ENCODE measurements around the gene B4GALT2. TPM values are rescaled to one million over a fixed set of nuclear protein-coding genes. Genes with fewer than 3 reads are reported as not detected.

B4GALT2 gene
- total and polyA plus RNA-seq, 2 of the 4 experiments (the other 2 are of a cell fraction): 52.3 to 60.8 TPM

DNA sequence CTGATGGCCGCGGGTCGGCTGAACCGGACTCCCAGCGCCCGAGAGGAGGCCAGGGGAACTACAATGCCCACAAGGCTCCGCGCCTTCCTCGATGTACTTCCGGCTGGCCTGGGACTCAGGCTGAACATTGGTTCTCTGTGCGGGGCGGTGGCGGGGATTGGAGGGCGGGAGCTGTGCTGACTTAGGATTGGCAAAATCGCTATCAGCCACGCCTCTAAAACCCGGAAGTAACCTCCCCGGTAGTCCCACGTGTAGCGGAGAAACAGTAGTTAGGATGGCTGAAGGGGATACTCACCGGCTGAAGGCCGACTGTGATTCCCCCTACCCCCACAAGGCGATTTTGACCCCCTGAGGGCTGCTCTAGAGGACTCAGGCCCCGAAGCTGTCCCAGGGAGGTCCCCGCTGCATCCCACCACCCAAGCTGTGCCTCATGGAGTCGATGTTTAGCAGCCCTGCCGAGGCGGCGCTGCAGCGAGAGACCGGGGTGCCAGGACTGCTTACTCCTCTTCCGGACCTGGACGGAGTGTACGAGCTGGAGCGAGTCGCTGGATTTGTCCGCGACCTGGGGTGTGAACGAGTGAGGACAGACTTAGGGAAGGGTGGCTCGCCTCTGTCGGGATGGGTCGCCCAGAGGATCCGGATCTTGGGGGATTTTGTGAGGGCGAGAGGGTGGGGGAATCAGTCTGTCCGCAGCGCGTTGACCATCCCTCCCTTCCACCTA lies 9.1 kb upstream of the B4GALT2 start, which contains the start of gene DPH2:
Gene DPH2 (plus strand): TSS at position 265 of the 721 bp plus-strand sequence. CDS start 166 bp downstream, at position 431.
- no peak within 1 kb of the TSS for H3K18ac ChIP-seq (ENCODE audit: low read depth, low read length)
- intact Hi-C loops (cut with micrococcal nuclease): loop anchor here (1.0 to 2.0 kb wide), 2 partner anchors 23 to 259 kb away; partner anchors contain the start of gene IPO13
- TF ChIP-seq, protein P1, sequence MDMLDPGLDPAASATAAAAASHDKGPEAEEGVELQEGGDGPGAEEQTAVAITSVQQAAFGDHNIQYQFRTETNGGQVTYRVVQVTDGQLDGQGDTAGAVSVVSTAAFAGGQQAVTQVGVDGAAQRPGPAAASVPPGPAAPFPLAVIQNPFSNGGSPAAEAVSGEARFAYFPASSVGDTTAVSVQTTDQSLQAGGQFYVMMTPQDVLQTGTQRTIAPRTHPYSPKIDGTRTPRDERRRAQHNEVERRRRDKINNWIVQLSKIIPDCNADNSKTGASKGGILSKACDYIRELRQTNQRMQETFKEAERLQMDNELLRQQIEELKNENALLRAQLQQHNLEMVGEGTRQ (IDR thresholded peaks at IDR 0.05; ENCODE audit: low read depth, low read length): peak; percentile 79
- TF ChIP-seq MXI1 (IDR thresholded peaks at IDR 0.05; ENCODE audit: borderline replicate concordance, low read depth, low read length): peak; percentile 99
- 0 out of 2 replicates have a peak, but pooled peaks have one; percentile 21 for TF ChIP-seq FOS (IDR thresholded peaks at IDR 0.05; ENCODE audit: low read depth, low read length)
- no peak for TF ChIP-seq CEBPB (IDR thresholded peaks at IDR 0.05; ENCODE audit: low read depth, low read length)
- TF ChIP-seq RAD21 (IDR thresholded peaks at IDR 0.05; ENCODE audit: low read length): no peak
- TF ChIP-seq POLR2A (IDR thresholded peaks at IDR 0.05; ENCODE audit: low read depth, low read length): no peak
- no peak for TF ChIP-seq RCOR1 (IDR thresholded peaks at IDR 0.05; ENCODE audit: insufficient replicate concordance, low read length)
- 0 out of 2 replicates have a peak, but pooled peaks have one; percentile 22 for TF ChIP-seq MAZ (IDR thresholded peaks at IDR 0.05; ENCODE audit: borderline replicate concordance, low read depth, low read length)
- no peak for TF ChIP-seq NFE2L2 (IDR thresholded peaks at IDR 0.05; ENCODE audit: low read depth, low read length)
- no peak for TF ChIP-seq CHD1 (IDR thresholded peaks at IDR 0.05; ENCODE audit: low read depth, low read length)
- TF ChIP-seq, protein P2, sequence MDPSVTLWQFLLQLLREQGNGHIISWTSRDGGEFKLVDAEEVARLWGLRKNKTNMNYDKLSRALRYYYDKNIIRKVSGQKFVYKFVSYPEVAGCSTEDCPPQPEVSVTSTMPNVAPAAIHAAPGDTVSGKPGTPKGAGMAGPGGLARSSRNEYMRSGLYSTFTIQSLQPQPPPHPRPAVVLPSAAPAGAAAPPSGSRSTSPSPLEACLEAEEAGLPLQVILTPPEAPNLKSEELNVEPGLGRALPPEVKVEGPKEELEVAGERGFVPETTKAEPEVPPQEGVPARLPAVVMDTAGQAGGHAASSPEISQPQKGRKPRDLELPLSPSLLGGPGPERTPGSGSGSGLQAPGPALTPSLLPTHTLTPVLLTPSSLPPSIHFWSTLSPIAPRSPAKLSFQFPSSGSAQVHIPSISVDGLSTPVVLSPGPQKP (IDR thresholded peaks at IDR 0.05; ENCODE audit: borderline replicate concordance, low read depth, low read length): no peak
- no peak; the same call in 1 of the 2 replicates for TF ChIP-seq CTCF (conservative IDR thresholded peaks at IDR 0.05; ENCODE audit: low read depth, low read length)
- TF ChIP-seq SMC3 (IDR thresholded peaks at IDR 0.05; ENCODE audit: low read depth, low read length): no peak
- POLR2A ChIA-PET (ENCODE audit: unreplicated experiment): no interaction called here
- peak within 1 kb of the TSS; percentile 88 for H2AK9ac ChIP-seq (replicated peaks; ENCODE audit: low read depth, low read length, poor library complexity)
- H3K14ac ChIP-seq (replicated peaks; ENCODE audit: low read depth, low read length): 0 out of 2 replicates have a peak within 1 kb of the TSS, but pooled peaks have one; percentile 65
- ATAC-seq (ENCODE audit: low read depth): peak; percentile 91
- H4K20me1 ChIP-seq (ENCODE audit: insufficient read depth, low read length): no peaks in the 10 kb centered on the region
- peak within 1 kb of the TSS; percentile 66 for H3K9ac ChIP-seq (ENCODE audit: low read depth, low read length)
- CTCF ChIA-PET: interaction anchor here (1.0 to 1.4 kb wide), 2 partner anchors 24 to 207 kb away, joined by 3 to 4 read pairs; no protein-coding TSS in a partner anchor
- peak within 1 kb of the TSS; percentile 94 for H2AFZ ChIP-seq (replicated peaks; ENCODE audit: low read length, poor library complexity)
- WGBS, 2 experiments (ENCODE audit: extremely low coverage in 2 of 2, insufficient read length in 1 of 2): 9% methylated on average over 5 of the region's 47 CpGs; no CpG with 5 or more reads in 1 of the 2 experiments
- H2BK15ac ChIP-seq (ENCODE audit: low read depth, low read length): no peak within 1 kb of the TSS
- H3K23ac ChIP-seq (ENCODE audit: low read depth, low read length): 0 out of 2 replicates have a peak within 1 kb of the TSS, but pooled peaks have one; percentile 13
- peaks cover 13% of the 10 kb centered on the region for H3K9me1 ChIP-seq (ENCODE audit: insufficient read depth, low read length)
- no peak within 1 kb of the TSS for H2BK5ac ChIP-seq (ENCODE audit: low read depth, low read length, poor library complexity, severe bottlenecking)
- H3K4me3 ChIP-seq (ENCODE audit: insufficient read depth, low read depth, low read length): peak within 1 kb of the TSS; percentile 88
- 0 out of 2 replicates have a peak, but pooled peaks cover 2% of the 10 kb centered on the region for H3K4me1 ChIP-seq (ENCODE audit: control insufficient read depth, insufficient read depth, low read length)
- H4K91ac ChIP-seq (ENCODE audit: insufficient read depth, low read depth, low read length): peak within 1 kb of the TSS; percentile 63
- H3K36me3 ChIP-seq (ENCODE audit: control insufficient read depth, insufficient read depth, low read length): peaks cover 12% of the 10 kb centered on the region
- H4K5ac ChIP-seq (ENCODE audit: low read depth, low read length): peak within 1 kb of the TSS; percentile 25; the same call in 1 of the 2 replicates
- peak; percentile 97 for DNase-seq
- no TSS peak for BruUV-seq (replicated peaks)
- H3K56ac ChIP-seq (ENCODE audit: extremely low read depth, insufficient read depth, low read length): no peak within 1 kb of the TSS
- H2AK5ac ChIP-seq (ENCODE audit: low read depth, low read length): peak within 1 kb of the TSS; percentile 36; the same call in 1 of the 2 replicates
- peak within 1 kb of the TSS; percentile 81 for H3K4me2 ChIP-seq (ENCODE audit: low read depth, low read length)
- in situ Hi-C loops (cut with MboI; ENCODE audit: low sequenced_read_pairs): loop anchor here (25.0 kb wide), 1 partner anchor 433 kb away; the partner anchor contains the start of gene PTPRF
- no peak within 1 kb of the TSS for H2BK120ac ChIP-seq (ENCODE audit: low read depth, low read length)
- peak within 1 kb of the TSS; percentile 33; the same call in 1 of the 2 replicates for H3K27ac ChIP-seq (ENCODE audit: insufficient read depth, low read length)
- peaks cover 13 to 18% of the 10 kb centered on the region in 2 experiments; a peak in 3 of 4 replicates for H3K79me1 ChIP-seq (ENCODE audit: low read depth in 1 of 2, low read length in 2 of 2)
- no peaks in the 10 kb centered on the region for H3K9me3 ChIP-seq (ENCODE audit: control insufficient read depth, insufficient read depth, low read length)
- dilution Hi-C loops (cut with HindIII; ENCODE audit: low sequenced_read_pairs, unreplicated experiment): no loop called here
- peak within 1 kb of the TSS; percentile 72; the same call in 1 of the 2 replicates for H3K4ac ChIP-seq (ENCODE audit: low read depth, low read length)
- H4K8ac ChIP-seq (ENCODE audit: low read depth in 2 of 2, low read length in 2 of 2): peak within 1 kb of the TSS; percentile 15 to 85; a peak in 2 of 4 replicates
- no peak within 1 kb of the TSS for H2BK20ac ChIP-seq (ENCODE audit: low read depth, low read length)
- no peaks in the 10 kb centered on the region for H3K27me3 ChIP-seq (ENCODE audit: control insufficient read depth, insufficient read depth, low read length)

Measured in IMR-90 (cell line).